Gastroesophageal sphincter (tissue), 3 donors: ENCODE results near the gene CDIPT.

Source experiments
- CTCF ChIP-seq, 4 experiments: fragments of 200-600 bp in 2 of 4; fragments of 450-650 bp in 2 of 4; sonication (generic) in 1 of 4; IDR thresholded peaks; one replicate each; pipeline ENCODE4 v1.5.1; 2017 to 2019; ENCODE audit warnings: antibody characterized with exemption in 4 of 4, mild to moderate bottlenecking in 2 of 4, moderate library complexity in 2 of 4
- EP300 ChIP-seq: sonication (generic); formaldehyde crosslinking; IDR thresholded peaks from one replicate; pipeline ENCODE4 v1.6.1; 2017; ENCODE audit warnings: antibody characterized with exemption, mild to moderate bottlenecking
- POLR2A ChIP-seq, 2 donors: fragments of 450-650 bp; IDR thresholded peaks; one replicate each; pipeline ENCODE4 v1.6.1; 2017; ENCODE audit warnings: antibody characterized with exemption in 2 of 2, mild to moderate bottlenecking in 2 of 2, moderate library complexity in 1 of 2
- POLR2AphosphoS5 ChIP-seq: sonication (generic); formaldehyde crosslinking; IDR thresholded peaks from one replicate; pipeline ENCODE4 v1.6.1; 2017; ENCODE audit warnings: antibody characterized with exemption

- TF ChIP-seq POLR2AphosphoS5 (no peak), CTCF (IDR thresholded peaks at IDR 0.05) (no peak), POLR2A (IDR thresholded peaks at IDR 0.05) (no peak), EP300 (no peak)
These were observed 29.4 kb upstream of the CDIPT start for GRCh38 chr16:29892458-29892813.
